ENCODE data around the gene GREB1.

GREB1 gene

DNA sequence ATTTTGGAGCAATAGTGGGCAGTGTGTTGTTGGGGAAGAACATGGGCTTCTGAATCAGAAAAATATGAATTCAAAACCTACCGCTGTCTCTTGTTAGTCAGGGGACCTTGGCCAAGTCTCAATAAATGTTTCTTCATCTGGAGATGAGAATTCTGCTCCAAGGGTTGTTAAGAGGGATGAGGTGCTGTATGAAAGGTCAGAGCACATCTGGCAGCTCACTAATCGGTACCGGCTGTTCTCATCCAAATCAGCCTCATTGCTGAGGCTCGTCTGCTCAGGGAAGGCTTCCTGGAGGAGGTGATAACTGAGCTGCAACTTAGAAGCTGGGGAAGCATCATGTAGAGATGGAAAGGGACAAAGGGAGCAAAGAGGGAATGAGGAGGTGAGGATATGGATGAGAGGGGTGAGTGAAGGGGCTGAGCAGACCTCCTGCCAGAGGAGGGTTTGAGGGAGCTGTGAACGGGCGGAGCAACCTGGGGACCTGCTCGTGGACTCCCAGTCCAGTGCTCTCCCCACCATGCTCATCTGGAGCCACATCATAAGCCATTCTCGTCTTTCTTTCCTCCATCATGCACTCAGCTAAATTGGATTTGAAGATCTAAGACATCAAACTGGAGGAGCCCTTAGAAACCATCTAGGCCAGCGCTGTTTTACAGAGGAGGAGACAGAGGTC, 47.4 kb downstream of the GREB1 start:
- DNase-seq (ENCODE audit: low read depth, low spot score) = no peak

GRCh38 chr2:11581797-11582611, 48.2 kb downstream of the GREB1 start:
- no peak for DNase-seq (ENCODE audit: low read depth, low spot score)

GRCh38 chr2:11582612-11582861, 48.7 kb downstream of the GREB1 start:
- DNase-seq (ENCODE audit: low read depth, low spot score) = no peak

GRCh38 chr2:11582862-11583752, 49.3 kb downstream of the GREB1 start:
- no peak for DNase-seq (ENCODE audit: low read depth, low spot score)

- DNase-seq (ENCODE audit: low read depth, low spot score) = peak; percentile 50
Measured at GRCh38 chr2:11583840-11584524, 50.1 kb downstream of the GREB1 start.

DNA sequence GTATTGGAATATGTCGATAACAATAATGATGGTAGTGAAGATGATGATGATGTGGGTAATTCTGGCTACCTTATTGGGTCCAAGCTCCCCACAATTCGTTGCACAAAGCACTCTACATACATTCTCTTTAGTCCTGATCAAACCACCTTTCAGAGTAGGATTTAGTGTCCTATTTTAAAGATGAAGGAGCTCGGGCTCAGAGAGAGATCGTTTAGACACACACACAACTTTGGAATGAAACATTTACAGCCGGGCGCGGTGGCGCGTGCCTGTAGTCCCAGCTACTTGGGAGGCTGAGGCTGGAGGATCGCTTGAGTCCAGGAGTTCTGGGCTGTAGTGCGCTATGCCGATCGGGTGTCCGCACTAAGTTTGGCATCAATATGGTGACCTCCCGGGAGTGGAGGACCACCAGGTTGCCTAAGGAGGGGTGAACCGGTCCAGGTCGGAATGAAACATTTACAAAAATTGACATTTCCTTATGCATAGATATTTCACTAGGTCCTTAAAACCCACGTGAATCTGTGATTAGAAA, 50.7 kb downstream of the GREB1 start:
- no peak for DNase-seq (ENCODE audit: low read depth, low spot score)

GRCh38 chr2:11585071-11585470, 51.2 kb downstream of the GREB1 start:
- DNase-seq (ENCODE audit: low read depth, low spot score) = no peak

DNA sequence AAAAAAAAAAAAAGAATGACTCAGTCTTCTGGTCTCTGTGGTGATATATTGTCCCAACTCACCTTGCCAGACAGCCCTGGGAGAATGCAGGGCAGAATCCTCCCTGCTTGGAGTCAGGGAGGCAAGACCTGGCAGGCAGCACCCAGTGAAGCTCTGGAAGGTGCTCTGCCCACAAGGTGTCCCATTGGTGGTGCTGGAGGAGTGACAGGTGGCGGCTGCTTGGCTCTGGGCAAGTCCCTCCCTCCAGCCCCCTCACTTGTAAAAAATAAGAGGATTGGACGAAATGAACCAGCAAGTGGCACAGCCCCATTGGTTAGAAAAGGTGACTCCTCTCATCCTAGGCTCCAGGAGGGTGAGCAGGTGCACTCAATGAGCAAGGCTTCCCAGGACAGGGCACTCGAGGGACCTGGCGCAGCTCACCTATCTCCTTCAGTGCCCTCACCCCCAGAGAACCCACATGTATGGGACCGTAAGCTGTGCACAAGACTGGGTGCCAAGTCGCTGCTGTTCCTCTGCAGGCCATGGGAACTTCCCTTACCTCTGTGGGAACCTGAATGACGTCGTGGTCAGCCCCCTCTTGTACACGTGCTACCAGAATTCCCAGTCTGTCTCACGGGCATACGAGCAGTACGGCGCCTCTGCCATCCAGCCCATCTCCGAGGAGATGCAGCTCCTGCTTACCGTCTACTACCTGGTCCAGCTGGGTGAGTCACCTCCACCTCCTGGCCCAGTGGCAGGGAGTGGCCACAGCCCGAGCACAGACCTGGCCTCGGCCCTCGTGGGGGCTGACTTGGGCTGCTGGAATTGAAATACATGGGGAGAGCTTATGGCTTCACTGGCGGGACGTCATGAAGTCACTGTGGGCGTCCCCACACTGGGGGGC, 54.6 kb downstream of the GREB1 start:
- DNase-seq (ENCODE audit: low read depth, low spot score) = no peak

- DNase-seq (ENCODE audit: low read depth, low spot score) = no peak
Measured at GRCh38 chr2:11589316-11589940, 55.6 kb downstream of the GREB1 start.

- no peak for DNase-seq (ENCODE audit: low read depth, low spot score)
Measured at GRCh38 chr2:11590193-11590592, 56.3 kb downstream of the GREB1 start.

DNA sequence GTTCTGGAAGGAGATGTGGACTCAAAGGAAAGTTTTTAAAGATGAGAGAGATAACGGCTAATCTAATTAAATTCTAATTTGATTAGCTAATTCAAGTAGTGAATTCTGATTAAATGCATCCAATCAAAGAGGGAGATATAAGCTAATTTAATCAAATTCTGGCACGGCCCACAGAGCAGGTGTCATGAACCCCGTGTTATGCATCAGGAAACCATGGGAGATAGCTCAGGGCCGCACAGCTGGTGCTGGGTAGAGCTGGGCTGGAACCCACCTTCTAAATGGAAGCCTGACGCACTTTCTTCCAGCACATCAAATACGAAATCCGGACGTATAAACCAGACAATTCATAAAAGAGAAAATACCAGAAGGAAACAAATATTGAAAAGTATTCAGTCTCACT, 57.2 kb downstream of the GREB1 start:
- no peak for DNase-seq (ENCODE audit: low read depth, low spot score)

- no peak for DNase-seq (ENCODE audit: low read depth, low spot score)
Measured at GRCh38 chr2:11592671-11593574, 59.1 kb downstream of the GREB1 start.

GRCh38 chr2:11596801-11597200, 63.0 kb downstream of the GREB1 start:
- DNase-seq (ENCODE audit: low read depth, low spot score) = no peak

- DNase-seq (ENCODE audit: low read depth, low spot score) = no peak
Measured at GRCh38 chr2:11597538-11598225, 63.8 kb downstream of the GREB1 start.

DNA sequence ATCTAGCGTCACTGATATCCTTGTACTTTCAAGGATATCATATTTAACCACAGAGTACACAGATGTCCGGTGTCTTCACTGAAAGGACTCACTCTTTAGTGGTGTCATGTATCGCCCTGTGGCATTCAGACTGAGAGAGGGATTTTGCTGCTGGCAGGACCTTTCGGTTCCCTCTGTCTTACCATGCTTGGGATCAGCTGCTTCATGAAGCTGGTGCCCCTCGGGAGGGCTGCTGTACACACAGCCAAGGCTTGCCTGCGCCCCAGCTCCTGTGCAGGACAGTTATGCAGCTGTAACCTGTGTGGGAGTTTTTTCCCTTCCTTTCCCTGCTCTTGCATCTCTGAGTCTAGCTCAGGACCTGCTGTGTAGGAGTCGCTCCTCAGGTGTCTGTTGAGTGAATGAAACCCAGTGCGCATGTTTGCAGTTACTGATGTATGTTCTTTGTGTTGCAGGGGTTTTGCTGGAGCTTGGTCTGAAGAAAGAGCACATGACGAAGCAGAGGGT, 64.4 kb downstream of the GREB1 start:
- no peak for DNase-seq (ENCODE audit: low read depth, low spot score)

DNA sequence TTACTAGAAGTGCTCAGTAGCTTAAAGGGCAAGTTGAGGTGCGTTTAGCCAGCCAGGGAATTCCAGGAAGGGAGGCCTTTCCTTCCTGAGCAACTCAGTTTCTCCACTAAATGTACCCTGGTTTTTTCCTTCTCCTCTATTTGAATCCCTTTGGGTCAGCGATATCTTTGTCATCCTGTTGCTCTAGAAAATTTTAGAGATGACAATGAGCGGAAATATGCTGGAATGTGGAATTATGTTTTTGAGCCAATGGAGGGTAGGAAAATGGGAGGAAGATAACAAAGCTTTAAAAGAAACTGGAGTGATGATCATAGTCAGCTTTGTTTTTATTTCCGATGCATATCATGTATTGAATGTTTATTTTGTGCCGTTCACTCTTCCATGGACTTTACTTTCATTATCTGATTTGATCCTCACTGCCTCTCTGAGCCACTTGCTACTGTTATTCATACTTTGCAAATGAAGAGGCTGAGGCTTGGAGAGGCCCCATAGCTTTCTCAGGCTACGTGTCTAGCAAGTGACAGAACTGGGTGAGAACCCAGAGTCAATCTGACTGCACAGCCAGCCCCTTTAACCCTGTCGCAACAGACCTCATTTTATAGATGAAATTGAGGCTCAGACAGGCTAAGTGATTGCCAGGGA, 68.8 kb downstream of the GREB1 start:
- no peak for DNase-seq (ENCODE audit: low read depth, low spot score)

DNA sequence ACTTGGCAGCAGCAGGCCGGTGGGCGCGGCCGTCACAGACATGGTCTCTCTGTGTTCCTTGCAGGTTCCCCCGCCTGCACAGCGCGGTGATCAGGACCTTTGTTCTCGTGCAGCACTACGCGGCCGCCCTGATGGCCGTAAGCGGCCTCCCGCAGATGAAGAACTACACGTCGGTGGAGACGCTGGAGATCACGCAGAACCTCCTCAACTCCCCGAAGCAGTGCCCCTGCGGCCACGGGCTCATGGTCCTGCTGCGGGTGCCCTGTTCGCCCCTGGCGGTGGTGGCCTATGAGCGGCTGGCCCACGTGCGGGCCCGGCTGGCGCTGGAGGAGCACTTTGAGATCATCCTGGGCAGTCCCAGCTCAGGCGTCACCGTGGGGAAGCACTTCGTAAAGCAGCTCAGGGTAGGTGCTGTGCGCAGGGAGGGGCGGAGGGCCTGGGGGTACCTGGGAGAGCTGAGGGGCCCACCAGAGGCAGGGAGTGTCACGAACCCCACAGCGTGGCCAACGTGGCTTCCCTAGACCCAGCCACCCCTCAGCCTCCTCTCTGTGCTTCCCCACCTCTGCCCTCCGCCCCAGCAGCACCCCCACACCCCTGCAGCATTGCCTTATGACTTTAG, 76.9 kb downstream of the GREB1 start:
- DNase-seq (ENCODE audit: low read depth, low spot score) = no peak
